HuH-7 (cell line): ENCODE results near the gene PSAPL1.
A peak's percentile ranks its signal among the peaks of the same experiment; 100 is the strongest.

Experiments used
- DNase-seq: peaks from one replicate; pipeline ENCODE4 v3.0.0; 2011; ENCODE audit warnings: low spot score

PSAPL1 gene

DNA sequence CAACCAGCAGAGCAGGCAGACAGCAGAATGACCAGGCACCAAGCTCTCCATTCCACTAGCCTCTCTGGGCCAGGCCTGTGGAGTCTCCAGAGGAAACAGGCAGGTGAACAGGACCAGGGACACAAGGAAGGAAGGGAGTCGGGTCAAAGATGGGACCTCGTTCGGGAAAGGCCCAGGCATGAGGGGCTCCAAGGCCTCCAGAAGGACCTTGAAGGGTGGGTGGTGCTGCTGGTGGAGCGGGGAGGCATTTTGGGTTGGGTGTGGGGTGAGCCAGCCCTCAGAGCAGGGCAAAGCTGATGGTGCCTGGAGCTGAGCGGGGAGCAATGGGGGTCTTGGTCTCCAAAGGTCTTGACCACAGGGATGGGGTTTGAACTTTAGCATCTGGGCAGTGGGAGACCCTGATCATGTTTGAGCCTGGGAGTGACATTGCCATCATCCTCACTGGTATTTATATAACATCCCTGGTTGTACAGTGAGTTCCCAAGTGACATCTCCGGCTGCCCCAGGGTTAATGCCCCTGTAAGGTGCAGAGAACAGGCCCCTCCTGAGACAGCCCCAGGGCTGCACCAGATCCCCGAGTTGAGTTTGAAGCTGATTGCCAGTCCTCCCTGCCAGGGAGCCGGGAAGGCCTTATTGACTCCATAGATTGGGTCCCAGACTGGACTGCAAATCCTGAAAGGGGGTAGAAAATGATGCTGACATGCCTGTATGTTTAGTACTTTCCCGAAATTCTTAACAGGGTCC is 52.7 kb downstream of the PSAPL1 start:
- no peak for DNase-seq

DNA sequence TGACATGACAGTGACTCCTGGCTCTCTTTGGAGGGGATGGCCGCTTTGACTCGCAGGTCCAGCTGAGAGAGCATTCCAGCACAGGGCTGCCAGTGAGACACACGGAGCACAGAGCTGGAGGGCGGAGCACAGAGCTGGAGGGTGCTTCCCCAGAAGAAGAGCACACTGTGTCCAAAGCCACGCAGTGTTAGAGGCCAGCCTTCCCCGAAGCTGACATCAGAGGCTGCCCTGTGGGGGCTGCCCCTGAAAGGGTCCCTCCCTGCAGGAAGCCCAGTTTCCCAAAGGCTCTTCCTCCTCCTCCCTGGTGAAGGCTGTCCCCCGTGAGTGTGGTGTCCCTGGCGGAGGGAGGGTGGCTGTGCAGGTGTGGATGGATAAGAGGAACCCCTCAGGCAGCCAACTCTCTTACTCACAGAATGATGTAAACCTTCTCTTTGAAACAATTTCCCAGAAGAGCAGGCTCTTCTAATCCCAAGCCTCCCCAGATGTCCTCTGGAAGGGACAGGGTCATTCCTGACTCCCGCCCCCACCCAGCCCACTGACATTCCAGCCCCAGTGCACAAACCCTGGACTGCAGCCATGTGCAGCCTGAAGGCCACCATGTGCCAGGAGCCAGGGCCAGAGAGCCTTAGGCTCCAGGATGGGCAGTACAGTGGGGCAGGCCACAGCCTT is 53.4 kb downstream of the PSAPL1 start:
- DNase-seq, result peak; percentile 37
